Measurements from ENCODE around the gene NEDD4L.

Gene NEDD4L

GRCh38 chr18:58054041-58054781, 10.2 kb downstream of the NEDD4L start:
- no peak for DNase-seq

GRCh38 chr18:58055890-58056558, 12.0 kb downstream of the NEDD4L start:
- no peak for DNase-seq

- no peak for DNase-seq
Measured at GRCh38 chr18:58056852-58057251, 12.8 kb downstream of the NEDD4L start.

- DNase-seq, result no peak
Measured at GRCh38 chr18:58057291-58057965, 13.4 kb downstream of the NEDD4L start.

- DNase-seq, result no peak
Measured at GRCh38 chr18:58058720-58059119, 14.7 kb downstream of the NEDD4L start.

GRCh38 chr18:58060254-58060653, 16.2 kb downstream of the NEDD4L start:
- no peak for DNase-seq

GRCh38 chr18:58061349-58061748, 17.3 kb downstream of the NEDD4L start:
- DNase-seq, result no peak

- no peak for DNase-seq
Measured at GRCh38 chr18:58064406-58064998, 20.5 kb downstream of the NEDD4L start.

GRCh38 chr18:58065956-58066355, 21.9 kb downstream of the NEDD4L start:
- DNase-seq, result no peak

GRCh38 chr18:58067601-58068000, 23.6 kb downstream of the NEDD4L start:
- DNase-seq, result no peak

GRCh38 chr18:58069099-58069498, 25.1 kb downstream of the NEDD4L start:
- DNase-seq, result no peak

- DNase-seq, result no peak
Measured at GRCh38 chr18:58069721-58070292, 25.8 kb downstream of the NEDD4L start.

- no peak for DNase-seq
Measured at GRCh38 chr18:58076052-58076451, 32.0 kb downstream of the NEDD4L start.

- no peak for DNase-seq
Measured at GRCh38 chr18:58077329-58077728, 33.3 kb downstream of the NEDD4L start.

- no peak for DNase-seq
Measured at GRCh38 chr18:58078889-58079573, 35.0 kb downstream of the NEDD4L start.

- no peak for DNase-seq
Measured at GRCh38 chr18:58080451-58080850, 36.4 kb downstream of the NEDD4L start.

GRCh38 chr18:58087928-58088690, 44.1 kb downstream of the NEDD4L start:
- DNase-seq, result no peak

- no peak for DNase-seq
Measured at GRCh38 chr18:58088691-58089065, 44.7 kb downstream of the NEDD4L start.

- no peak for DNase-seq
Measured at GRCh38 chr18:58091099-58091611, 47.1 kb downstream of the NEDD4L start.

- no peak for DNase-seq
Measured at GRCh38 chr18:58093311-58093803, 49.3 kb downstream of the NEDD4L start.

GRCh38 chr18:58095222-58095621, 51.2 kb downstream of the NEDD4L start:
- no peak for DNase-seq

Data from CD4-positive, alpha-beta T cell treated with Interleukin-4 for 4 hours (primary cell).